ENCODE data around the gene HTR4.

DNA sequence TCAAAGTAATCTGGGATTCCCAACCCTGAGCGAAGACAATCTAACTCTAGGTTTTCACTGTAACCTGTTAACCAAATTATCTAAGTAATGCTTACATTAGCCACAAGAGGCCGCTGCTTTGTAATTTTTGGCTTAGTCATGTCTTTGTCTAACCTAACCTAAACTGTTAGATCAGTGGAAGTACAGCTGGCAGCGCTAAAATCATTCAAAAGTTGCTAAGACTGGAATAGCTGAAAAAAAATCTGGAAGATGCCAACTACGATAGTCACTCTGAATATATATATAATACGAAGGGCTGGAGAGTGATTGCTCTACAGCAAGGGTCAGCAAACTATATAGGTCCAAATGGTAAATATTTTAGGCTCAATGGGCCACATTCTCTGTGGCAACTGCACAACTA is 210.3 kb downstream of the HTR4 start:
- TF ChIP-seq POLR2A (IDR thresholded peaks at IDR 0.05), result no peak
- TF ChIP-seq CTCF (IDR thresholded peaks at IDR 0.05), result peak; percentile 45 to 64 (median 47)
